Mesothelial cell of epicardium (in vitro differentiated cells): ENCODE measurements around the gene TBC1D10B. TPM values are rescaled to one million over a fixed set of nuclear protein-coding genes. Genes with fewer than 3 reads are reported as not detected.
A peak's percentile ranks its signal among the peaks of the same experiment; 100 is the strongest.
"Not testable (repeated sequence)": the region's sequence is repeated elsewhere in the genome, so short reads cannot be mapped to it uniquely, and the experiment has no call there.

Experiments used
- DNase-seq, 2 experiments: peaks; one replicate each; pipeline ENCODE4 v3.0.0; 2021; ENCODE audit warnings: low spot score in 2 of 2; ENCODE audit not compliant: unreplicated experiment in 2 of 2
- H3K27ac Mint-ChIP-seq: 2 replicates; pipeline ENCODE4 v1.8.0; 2021; ENCODE audit warnings: mixed read lengths
- H3K27me3 Mint-ChIP-seq: 2 replicates; pipeline ENCODE4 v1.8.0; 2021; ENCODE audit warnings: low read depth, mixed read lengths
- H3K36me3 Mint-ChIP-seq: 2 replicates; pipeline ENCODE4 v1.8.0; 2021; ENCODE audit warnings: mixed read lengths
- H3K4me1 Mint-ChIP-seq: 2 replicates; pipeline ENCODE4 v1.8.0; 2021; ENCODE audit warnings: mixed read lengths
- H3K4me3 Mint-ChIP-seq: 2 replicates; pipeline ENCODE4 v1.8.0; 2021; ENCODE audit warnings: mild to moderate bottlenecking, moderate library complexity, mixed read lengths
- H3K9me3 Mint-ChIP-seq: 2 replicates; pipeline ENCODE4 v1.8.0; 2021; ENCODE audit warnings: mixed read lengths
- total RNA-seq: library from RNA; stranded (reverse); gene quantifications from 3 replicates; pipeline ENCODE4 v1.2.1, GENCODE V29; 2021
- TF ChIP-seq, protein P1 (sequence below): fragments of 200-600 bp; sonication (generic); IDR thresholded peaks from one replicate; pipeline ENCODE4 v1.5.0; 2021; ENCODE audit warnings: antibody characterized with exemption; ENCODE audit not compliant: unreplicated experiment

Gene TBC1D10B
- total RNA-seq, 1 donor from 2014 or later = 64.1 TPM

DNA sequence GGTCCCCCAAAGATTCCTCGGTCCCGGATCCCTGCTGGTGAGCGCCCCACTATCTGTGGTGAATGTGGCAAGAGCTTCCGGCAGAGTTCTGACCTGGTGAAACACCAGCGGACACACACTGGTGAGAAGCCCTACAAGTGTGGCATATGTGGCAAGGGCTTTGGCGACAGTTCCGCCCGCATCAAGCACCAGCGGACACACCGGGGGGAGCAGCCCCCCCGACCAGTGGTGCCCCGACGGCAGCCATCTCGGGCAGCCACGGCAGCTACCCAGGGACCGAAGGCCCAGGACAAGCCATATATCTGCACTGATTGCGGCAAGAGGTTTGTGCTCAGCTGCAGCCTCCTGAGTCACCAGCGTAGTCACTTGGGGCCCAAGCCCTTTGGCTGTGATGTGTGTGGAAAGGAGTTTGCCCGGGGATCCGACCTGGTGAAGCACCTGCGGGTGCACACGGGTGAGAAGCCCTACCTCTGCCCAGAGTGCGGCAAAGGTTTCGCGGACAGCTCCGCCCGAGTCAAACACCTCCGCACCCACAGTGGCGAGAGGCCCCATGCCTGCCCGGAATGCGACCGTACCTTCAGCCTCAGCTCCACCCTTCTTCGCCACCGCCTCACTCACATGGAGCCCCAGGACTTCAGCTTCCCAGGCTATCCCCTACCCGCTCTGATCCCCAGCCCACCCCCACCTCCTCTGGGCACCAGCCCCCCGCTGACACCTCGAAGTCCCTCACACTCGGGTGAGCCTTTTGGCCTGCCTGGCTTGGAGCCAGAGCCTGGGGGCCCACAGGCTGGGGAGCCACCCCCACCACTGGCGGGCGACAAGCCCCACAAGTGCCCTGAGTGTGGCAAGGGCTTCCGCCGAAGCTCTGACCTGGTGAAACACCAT lies 27.7 kb upstream of the TBC1D10B start:
- H3K4me3 Mint-ChIP-seq = no peak overlapping the region

GRCh38 chr16:30397056-30397455 lies 26.8 kb upstream of the TBC1D10B start:
- DNase-seq = no peak
- TF ChIP-seq, protein P1, sequence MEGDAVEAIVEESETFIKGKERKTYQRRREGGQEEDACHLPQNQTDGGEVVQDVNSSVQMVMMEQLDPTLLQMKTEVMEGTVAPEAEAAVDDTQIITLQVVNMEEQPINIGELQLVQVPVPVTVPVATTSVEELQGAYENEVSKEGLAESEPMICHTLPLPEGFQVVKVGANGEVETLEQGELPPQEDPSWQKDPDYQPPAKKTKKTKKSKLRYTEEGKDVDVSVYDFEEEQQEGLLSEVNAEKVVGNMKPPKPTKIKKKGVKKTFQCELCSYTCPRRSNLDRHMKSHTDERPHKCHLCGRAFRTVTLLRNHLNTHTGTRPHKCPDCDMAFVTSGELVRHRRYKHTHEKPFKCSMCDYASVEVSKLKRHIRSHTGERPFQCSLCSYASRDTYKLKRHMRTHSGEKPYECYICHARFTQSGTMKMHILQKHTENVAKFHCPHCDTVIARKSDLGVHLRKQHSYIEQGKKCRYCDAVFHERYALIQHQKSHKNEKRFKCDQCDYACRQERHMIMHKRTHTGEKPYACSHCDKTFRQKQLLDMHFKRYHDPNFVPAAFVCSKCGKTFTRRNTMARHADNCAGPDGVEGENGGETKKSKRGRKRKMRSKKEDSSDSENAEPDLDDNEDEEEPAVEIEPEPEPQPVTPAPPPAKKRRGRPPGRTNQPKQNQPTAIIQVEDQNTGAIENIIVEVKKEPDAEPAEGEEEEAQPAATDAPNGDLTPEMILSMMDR = no peak
- Mint-ChIP-seq H3K27me3 (no peaks in the 10 kb centered on the region), H3K27ac (peak overlapping the region; percentile 32), H3K9me3 (no peaks in the 10 kb centered on the region), H3K4me1 (peaks cover 34% of the 10 kb centered on the region), H3K36me3 (peaks cover 4% of the 10 kb centered on the region), H3K4me3 (peak overlapping the region; percentile 77)

More for the DNA sequence above, 27.7 kb upstream of the TBC1D10B start:
- Mint-ChIP-seq H3K27ac (no peak overlapping the region), H3K36me3 (peaks cover 4% of the 10 kb centered on the region), H3K9me3 (no peaks in the 10 kb centered on the region), H3K4me1 (peaks cover 34% of the 10 kb centered on the region), H3K27me3 (no peaks in the 10 kb centered on the region)
- no peak for DNase-seq
- TF ChIP-seq, protein P1 = no peak

GRCh38 chr16:30396627-30397026 lies 26.3 kb upstream of the TBC1D10B start:
- not testable (repeated sequence) for DNase-seq, H3K27me3 Mint-ChIP-seq, H3K9me3 Mint-ChIP-seq, H3K36me3 Mint-ChIP-seq
- H3K4me1 Mint-ChIP-seq = peaks cover 33% of the 10 kb centered on the region
- peak overlapping the region; percentile 32 for H3K27ac Mint-ChIP-seq
- peak overlapping the region; percentile 77 for H3K4me3 Mint-ChIP-seq

DNA sequence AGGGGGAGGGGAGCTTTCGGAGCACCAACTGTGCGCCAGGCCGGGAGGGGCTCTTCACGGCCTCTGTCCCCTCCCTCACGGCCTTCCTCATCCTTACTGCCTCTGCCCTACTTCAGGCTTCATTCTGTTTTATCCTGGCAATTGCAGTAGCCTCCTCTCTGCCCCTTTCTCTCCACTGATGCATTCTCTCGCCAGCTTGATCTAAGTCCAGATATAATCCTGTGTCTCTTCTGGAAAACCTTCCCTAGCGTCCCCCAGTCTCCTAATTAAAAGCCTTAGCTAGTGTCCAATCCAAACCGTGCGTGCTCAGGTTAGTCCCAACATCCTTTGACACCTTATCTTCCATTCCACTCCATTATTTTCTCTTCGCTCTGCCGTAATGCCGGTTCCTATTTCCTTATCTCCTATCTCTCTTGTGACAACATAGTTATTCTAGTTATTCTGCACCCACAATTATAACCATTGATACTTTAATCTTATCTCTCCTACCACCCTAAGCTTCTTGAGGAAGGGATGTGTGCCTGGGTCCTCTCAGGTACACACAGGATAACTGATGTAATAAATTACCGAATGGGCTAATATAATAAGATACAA lies 25.8 kb upstream of the TBC1D10B start:
- no peaks in the 10 kb centered on the region for H3K27me3 Mint-ChIP-seq
- no peak for DNase-seq
- peaks cover 4% of the 10 kb centered on the region for H3K36me3 Mint-ChIP-seq
- peaks cover 30% of the 10 kb centered on the region for H3K4me1 Mint-ChIP-seq
- TF ChIP-seq, protein P1 = no peak
- no peaks in the 10 kb centered on the region for H3K9me3 Mint-ChIP-seq
- peak overlapping the region; percentile 82 for H3K27ac Mint-ChIP-seq
- peak overlapping the region; percentile 77 for H3K4me3 Mint-ChIP-seq

DNA sequence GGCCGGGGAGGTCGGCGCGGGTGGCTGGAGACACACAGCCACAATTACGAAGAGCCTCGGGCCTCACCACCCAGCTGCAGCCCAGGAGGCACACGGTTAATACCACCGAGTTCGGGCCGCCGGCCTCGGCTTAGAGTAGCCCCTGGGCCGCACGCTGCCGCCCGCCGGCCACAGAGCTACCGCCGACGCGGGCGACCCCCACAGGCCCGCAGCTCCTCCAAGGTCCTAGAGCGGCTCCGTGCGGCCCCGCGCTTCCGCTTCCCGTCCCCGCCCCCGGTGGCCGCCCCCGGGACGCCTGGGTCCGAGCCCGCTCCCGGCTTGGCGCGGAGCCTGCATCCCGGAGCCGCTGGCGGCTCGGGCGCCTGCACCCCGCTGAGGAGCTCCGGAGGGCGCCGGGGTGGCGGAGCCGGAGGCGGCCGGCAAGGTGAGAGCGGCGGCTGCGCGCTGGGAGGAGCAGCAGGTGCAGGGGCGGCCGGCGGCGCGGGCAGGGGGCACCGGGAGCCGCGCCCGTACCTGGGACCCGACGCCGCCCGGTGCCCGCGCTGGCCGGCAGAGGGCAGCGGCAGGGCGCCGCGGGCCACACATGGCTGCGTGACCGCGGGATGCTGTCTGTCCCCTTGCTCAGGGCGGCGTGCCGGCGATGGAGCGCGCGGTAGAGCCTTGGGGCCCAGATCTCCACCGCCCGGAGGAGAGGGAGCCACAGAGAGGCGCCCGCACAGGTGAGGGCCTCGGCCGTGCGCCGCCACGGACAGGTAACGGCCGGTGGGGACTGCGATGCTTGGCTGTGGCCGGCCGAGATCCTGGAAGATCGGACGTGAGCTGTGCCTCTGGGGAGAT lies 25.1 kb upstream of the TBC1D10B start, which contains the start of gene ZNF48:
ZNF48 (plus strand) TSS at position 266 of the 837 bp plus-strand sequence; CDS start at position 641, 375 bp downstream.
- no peaks in the 10 kb centered on the region for H3K27me3 Mint-ChIP-seq
- peak within 1 kb of the TSS; percentile 95 for H3K4me3 Mint-ChIP-seq
- H3K9me3 Mint-ChIP-seq = no peaks in the 10 kb centered on the region
- peaks cover 4% of the 10 kb centered on the region for H3K36me3 Mint-ChIP-seq
- DNase-seq = peak; percentile 64 to 75
- TF ChIP-seq, protein P1 = peak; percentile 19
- peak within 1 kb of the TSS; percentile 96 for H3K27ac Mint-ChIP-seq
- H3K4me1 Mint-ChIP-seq = peaks cover 28% of the 10 kb centered on the region
